ENCODE data around the gene ALDH1L1. TPM values are rescaled to one million over a fixed set of nuclear protein-coding genes. Genes with fewer than 3 reads are reported as not detected.
"Not testable (repeated sequence)": the region's sequence is repeated elsewhere in the genome, so short reads cannot be mapped to it uniquely, and the experiment has no call there.

ALDH1L1 gene
- total RNA-seq, 2 experiments from 2014 or later, result not detected

DNA sequence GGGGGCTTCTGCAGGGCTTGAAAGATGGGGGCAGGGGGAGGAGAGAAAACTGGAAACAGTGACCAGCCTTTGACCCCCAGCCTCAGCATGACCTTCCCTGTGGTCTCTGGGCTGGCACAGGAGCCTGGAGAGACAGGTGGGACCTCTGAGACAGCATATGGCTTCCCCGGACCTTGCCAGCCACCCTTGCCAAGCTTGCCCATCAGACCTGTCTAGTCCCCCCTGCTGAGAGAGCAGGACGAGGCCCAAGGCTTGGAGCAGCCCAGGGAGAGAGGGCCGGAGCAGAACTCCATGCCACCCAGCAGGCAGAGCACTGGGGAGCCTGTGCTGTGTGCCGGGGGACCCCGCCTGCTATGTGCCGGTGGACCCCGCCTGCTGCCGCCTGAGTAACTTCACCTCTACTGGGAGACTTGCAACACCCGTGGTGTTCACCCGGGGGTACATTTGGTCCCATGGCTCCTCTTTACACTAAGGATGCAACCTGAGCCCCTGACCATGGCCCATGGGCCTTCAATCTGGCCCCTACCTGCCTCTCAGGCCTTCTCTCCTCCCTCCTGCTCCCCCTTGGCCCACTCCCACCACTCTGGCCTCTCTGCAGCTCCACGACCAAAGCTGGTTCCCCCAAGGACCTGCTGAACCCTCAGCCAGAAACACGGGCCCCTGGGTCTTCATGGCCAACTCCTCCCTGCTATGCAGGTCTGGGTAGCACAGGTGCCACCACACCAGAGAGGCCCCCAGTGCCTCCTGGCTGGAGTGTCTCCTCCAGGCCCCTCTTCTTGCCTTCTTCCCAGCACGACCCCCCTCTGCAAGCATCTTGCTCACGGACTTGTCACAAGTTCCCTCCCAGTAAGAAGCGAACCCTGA lies 75.4 kb downstream of the ALDH1L1 start:
- DNase-seq, result no peak
- Mint-ChIP-seq H3K27me3 (no peaks in the 10 kb centered on the region), H3K4me3 (no peak overlapping the region), H3K4me1 (no peaks in the 10 kb centered on the region), H3K9me3 (no peaks in the 10 kb centered on the region), H3K27ac (no peak overlapping the region), H3K36me3 (no peaks in the 10 kb centered on the region)

DNA sequence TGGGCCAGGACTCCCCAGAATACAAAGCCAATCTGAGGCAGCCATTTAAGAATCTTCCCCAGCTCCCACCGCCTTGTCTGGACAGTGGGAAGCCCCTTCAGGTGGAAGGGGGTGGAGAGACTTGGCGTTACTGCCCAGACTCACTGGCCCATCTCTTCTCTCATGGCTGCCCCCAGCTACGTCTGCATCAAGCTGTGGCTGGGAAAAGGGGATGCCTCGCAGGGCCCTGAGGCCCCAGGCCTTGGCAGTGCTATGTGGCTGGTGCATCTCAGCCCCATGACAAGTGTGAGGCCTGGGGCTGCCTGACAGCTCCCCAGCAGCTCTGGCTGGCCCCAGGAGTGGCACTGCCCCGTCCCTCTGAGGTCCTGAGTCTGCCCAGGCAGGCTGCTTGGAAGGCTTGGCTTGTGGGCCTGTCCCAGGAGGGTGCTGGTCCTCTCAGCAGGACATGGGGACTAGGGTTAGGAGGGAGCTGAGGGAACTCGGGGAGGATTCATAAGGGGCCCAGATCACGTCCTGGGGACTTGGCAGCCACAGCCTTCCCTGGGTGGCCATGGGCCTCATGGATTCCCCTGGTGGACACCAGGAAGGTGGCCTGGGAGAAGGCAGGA lies 76.3 kb downstream of the ALDH1L1 start:
- Mint-ChIP-seq H3K4me3 (no peak overlapping the region), H3K27me3 (no peaks in the 10 kb centered on the region), H3K4me1 (no peaks in the 10 kb centered on the region), H3K27ac (no peak overlapping the region), H3K9me3 (no peaks in the 10 kb centered on the region), H3K36me3 (no peaks in the 10 kb centered on the region)
- no peak for DNase-seq

DNA sequence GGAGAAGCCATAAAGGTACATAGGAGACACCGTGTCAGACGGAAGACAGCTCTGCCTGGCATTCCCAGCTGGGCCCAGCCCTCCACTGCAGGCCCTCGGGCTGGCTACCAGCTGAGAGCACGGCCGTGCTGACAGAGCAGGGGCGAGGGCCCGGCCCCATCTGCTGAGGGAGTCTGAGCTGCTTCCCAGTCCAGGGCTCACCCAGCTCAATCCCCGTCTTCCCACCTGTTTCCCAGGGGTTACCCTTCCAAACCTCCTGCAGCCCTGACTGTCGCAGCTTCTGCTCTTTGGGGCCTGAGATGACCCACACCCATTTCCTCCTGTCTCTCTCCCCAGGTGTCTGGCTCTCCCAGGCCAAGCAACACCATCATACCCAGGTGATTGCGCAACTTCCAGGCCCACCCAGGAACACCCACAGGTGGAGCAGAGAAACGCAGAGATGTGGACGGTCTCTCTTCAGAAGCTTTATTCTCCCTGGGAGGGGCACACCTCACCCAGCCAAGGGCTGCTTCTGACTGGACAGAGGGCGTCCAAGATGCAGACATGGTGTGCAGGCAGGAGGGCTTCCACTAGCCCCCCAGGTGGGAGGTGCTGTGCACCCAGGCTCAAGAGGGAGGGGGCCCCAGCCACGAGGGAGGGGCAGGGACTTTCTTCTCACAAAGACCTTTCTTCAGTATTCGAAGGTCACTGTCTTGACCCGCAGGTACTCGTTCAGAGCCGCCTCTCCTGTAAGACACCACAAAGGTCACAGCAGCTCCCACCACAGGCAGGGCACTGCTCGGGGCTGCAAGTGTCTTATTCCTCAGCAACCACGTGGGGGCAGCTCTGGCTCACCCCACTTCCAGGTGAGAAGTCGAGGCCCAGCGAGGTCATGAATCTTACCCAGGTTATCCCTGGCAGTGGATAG lies 77.0 kb downstream of the ALDH1L1 start:
- H3K4me1 Mint-ChIP-seq, result no peaks in the 10 kb centered on the region
- H3K36me3 Mint-ChIP-seq, result no peaks in the 10 kb centered on the region
- no peaks in the 10 kb centered on the region for H3K9me3 Mint-ChIP-seq
- H3K27me3 Mint-ChIP-seq, result no peaks in the 10 kb centered on the region
- no peak overlapping the region for H3K4me3 Mint-ChIP-seq
- no peak overlapping the region for H3K27ac Mint-ChIP-seq
- DNase-seq, result no peak

DNA sequence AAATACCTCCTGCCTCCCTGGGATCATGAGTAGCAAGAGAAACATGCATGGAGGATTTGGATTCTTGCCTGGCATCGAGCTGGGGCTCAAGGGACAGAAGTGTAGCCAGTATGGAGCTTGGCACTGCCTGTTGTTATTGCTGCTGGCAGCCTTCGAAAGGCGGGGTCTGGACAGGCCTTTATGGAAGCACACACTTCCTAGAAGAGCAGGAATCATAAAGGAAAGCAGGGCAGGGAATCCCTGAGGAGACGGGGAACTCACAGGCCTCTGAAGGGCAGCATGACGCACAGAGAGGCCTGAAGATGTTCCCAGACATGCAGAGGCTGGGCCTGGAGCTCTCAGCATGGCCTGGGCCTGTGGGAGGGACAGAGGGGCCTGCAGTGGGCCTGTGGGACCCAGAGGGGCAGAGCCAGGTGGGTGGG lies 77.8 kb downstream of the ALDH1L1 start:
- H3K4me1 Mint-ChIP-seq, result no peaks in the 10 kb centered on the region
- DNase-seq, result no peak
- H3K36me3 Mint-ChIP-seq, result no peaks in the 10 kb centered on the region
- no peak overlapping the region for H3K27ac Mint-ChIP-seq
- no peak overlapping the region for H3K4me3 Mint-ChIP-seq
- H3K9me3 Mint-ChIP-seq, result peaks cover under 1% of the 10 kb centered on the region
- no peaks in the 10 kb centered on the region for H3K27me3 Mint-ChIP-seq

DNA sequence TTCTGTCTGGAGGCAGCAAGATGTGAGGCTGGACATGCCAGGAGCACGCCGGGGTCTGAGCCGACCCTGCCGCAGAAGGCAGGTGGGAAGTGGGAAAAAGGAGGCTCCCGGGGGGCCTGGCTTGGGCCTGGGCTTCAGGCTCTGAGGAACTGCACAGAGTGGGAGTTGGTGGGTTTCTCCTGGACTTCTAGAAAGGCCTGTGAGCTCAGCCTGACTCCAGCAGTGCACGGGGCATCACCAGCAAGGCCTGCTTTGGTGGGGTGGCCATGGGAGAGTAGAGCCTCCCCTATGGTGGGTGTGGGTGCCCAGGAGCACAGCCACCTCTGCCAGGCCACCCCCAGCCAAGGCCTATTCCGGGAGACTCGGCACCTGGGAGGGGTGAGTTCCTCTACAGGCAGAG lies 78.4 kb downstream of the ALDH1L1 start:
- Mint-ChIP-seq H3K4me3 (no peak overlapping the region), H3K27me3 (no peaks in the 10 kb centered on the region), H3K27ac (no peak overlapping the region), H3K4me1 (no peaks in the 10 kb centered on the region), H3K36me3 (no peaks in the 10 kb centered on the region), H3K9me3 (peaks cover 3% of the 10 kb centered on the region)
- no peak for DNase-seq

DNA sequence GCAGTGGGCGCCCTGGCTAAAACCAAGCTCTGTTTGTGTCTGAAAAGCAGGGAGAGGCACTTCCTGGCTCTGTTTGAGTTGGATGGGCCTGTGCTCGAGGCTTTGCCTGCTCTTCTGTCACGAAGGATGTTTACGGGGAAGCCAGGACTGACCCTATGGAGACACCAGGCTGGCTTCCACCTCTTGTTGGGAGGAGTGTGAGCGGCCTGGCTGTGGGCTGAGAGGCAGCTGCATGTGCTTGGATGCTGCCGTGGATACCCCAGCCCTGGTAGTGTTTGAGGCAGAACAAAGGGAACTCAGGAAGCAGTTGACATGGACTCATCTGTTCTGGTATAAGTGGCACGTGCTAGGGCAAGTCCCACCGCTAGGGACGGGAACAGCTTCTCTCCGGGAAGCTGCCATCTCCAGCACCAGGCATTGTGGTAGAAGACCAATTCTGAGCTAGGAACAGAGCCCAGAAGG lies 78.8 kb downstream of the ALDH1L1 start:
- no peaks in the 10 kb centered on the region for H3K4me1 Mint-ChIP-seq
- H3K36me3 Mint-ChIP-seq, result no peaks in the 10 kb centered on the region
- H3K27me3 Mint-ChIP-seq, result no peaks in the 10 kb centered on the region
- H3K27ac Mint-ChIP-seq, result no peak overlapping the region
- H3K9me3 Mint-ChIP-seq, result peaks cover 8% of the 10 kb centered on the region
- H3K4me3 Mint-ChIP-seq, result no peak overlapping the region
- DNase-seq, result no peak

DNA sequence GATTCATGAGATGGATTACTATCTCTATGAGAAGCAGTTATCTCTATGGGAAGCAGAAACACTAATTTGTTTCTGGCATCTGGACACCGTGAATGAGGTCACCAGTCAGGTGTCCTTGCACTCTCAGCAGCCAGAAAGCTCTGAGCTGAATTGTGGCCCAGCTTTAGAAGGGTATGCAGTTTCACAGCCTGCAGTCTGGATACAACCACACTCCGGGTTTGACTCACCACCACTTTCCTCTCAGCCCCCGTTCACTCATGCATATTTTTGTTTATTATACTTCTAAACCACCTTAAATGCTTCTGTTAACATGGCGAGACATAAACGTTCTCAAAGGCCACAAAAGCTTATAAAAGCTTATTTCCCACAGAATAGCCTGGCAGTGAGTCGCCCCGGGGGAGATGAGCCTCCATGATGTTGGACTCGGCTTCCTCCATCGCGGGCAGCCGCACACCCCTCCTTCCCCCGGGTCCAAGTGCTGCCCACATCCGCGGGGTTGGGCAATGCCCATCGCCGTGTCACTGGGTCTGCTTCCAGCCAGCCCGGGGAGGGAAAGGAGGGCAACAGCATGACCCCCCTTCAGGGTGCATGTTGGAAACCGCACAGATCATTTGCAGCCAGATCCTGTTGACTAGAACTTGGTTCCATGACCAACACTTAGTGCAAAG lies 79.6 kb downstream of the ALDH1L1 start:
- Mint-ChIP-seq H3K4me3 (no peak overlapping the region), H3K4me1 (no peaks in the 10 kb centered on the region), H3K36me3 (no peaks in the 10 kb centered on the region), H3K27ac (no peak overlapping the region), H3K27me3 (no peaks in the 10 kb centered on the region), H3K9me3 (peaks cover 11% of the 10 kb centered on the region)
- DNase-seq, result no peak

DNA sequence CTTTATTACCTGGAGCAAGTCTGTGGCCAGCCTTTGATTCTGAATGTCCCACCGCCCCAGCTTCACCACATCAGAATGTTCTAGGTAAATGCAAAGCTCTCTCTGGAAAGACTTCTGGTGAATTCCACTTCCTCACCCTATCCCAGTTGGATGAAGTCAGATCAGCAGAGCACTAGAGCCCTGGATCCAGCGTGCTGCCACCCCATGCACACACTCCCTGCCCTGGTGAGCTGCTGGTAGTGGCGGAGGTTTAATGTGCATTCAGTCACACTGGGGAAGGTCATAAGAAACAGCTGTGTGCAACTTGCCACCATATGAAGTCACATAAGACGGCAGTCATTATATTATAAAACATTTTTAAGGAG lies 80.1 kb downstream of the ALDH1L1 start:
- Mint-ChIP-seq H3K9me3 (peaks cover 15% of the 10 kb centered on the region), H3K4me1 (no peaks in the 10 kb centered on the region), H3K4me3 (no peak overlapping the region), H3K27me3 (no peaks in the 10 kb centered on the region), H3K27ac (no peak overlapping the region), H3K36me3 (peaks cover 1% of the 10 kb centered on the region)
- DNase-seq, result no peak

DNA sequence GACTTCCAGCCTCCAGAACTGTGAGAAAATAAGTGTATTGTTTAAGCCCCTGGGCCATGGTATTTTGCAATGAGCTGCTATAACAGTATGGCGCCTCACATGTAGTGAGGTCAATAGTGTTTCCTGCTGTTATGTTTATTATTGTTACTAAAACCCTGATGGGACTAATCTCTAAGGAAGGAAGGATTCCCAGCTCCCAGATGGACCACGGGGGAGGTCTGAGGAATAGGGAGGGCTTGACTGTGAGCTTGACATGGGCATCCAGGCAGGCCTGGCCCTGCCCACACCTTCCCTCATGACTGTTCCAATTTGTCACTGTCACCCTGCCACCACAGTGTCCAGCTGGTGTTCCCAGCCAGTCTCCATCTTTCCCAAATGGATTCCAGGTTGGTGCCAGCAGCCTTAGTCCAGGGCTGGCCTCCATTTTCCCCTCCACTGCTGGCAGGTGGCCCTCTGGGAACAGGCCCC lies 82.0 kb downstream of the ALDH1L1 start:
- no peak overlapping the region for H3K27ac Mint-ChIP-seq
- no peak for DNase-seq
- no peak overlapping the region for H3K4me3 Mint-ChIP-seq
- no peaks in the 10 kb centered on the region for H3K4me1 Mint-ChIP-seq
- H3K27me3 Mint-ChIP-seq, result no peaks in the 10 kb centered on the region
- H3K36me3 Mint-ChIP-seq, result peaks cover 7% of the 10 kb centered on the region
- H3K9me3 Mint-ChIP-seq, result peaks cover 25% of the 10 kb centered on the region

DNA sequence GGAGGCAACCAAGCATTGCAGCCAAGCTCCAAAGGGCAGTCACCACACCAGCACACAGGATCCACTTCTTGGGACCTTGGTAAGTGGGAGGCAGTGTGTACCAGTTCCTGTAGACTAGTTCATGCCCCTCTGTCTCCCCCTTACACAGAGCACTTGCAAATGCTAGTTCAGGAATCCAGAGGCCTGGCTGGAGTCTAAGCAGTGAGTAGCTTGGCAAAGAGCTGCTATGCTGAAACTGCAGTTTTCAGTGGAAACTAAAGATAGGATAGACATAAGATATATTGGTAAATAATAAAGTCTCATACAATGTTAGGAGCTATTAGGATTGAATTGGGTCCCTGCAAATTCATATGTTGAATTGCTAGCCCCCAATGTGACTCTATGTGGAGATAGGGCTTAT lies 82.6 kb downstream of the ALDH1L1 start:
- no peaks in the 10 kb centered on the region for H3K27me3 Mint-ChIP-seq
- H3K4me3 Mint-ChIP-seq, result no peak overlapping the region
- H3K27ac Mint-ChIP-seq, result no peak overlapping the region
- DNase-seq, result no peak
- H3K36me3 Mint-ChIP-seq, result peaks cover 7% of the 10 kb centered on the region
- H3K4me1 Mint-ChIP-seq, result no peaks in the 10 kb centered on the region
- H3K9me3 Mint-ChIP-seq, result peaks cover 25% of the 10 kb centered on the region

DNA sequence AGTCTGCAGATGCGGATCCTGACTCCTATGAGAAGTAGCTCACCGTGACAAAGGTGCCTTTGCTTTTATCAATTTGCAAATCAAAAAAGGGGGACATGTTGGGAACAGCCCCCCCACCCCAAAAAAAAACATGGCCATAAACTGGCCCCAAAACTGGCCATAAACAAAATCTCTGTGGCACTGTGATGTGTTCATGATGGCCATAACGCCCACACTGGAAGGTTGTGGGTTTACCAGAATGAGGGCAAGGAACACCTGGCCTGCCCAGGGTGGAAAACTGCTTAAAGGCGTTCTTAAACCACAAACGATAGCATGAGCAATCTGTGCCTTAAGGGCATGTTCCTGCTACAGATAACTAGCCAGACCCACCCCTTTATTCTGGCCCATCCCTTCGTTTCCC lies 84.1 kb downstream of the ALDH1L1 start:
- H3K36me3 Mint-ChIP-seq, result not testable (repeated sequence)

DNA sequence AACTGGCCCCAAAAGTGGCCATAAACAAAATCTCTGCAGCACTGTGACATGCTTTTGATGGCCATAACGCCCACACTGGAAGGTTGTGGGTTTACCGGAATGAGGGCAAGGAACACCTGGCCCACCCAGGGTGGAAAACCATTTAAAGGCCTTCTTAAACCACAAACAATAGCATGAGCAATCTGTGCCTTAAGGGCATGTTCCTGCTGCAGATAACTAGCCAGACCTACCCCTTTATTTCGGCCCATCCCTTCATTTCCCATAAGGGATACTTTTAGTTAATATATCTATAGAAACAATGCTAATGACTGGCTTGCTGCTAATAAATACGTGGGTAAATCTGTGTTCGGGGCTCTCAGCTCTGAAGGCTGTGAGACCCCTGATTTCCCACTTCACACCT lies 88.3 kb downstream of the ALDH1L1 start:
- H3K4me3 Mint-ChIP-seq, DNase-seq, H3K4me1 Mint-ChIP-seq, H3K27me3 Mint-ChIP-seq, H3K27ac Mint-ChIP-seq: not testable (repeated sequence)
- Mint-ChIP-seq H3K9me3 (peaks cover 28% of the 10 kb centered on the region), H3K36me3 (peaks cover 10% of the 10 kb centered on the region)

More for the DNA sequence above, 84.1 kb downstream of the ALDH1L1 start:
- not testable (repeated sequence) for DNase-seq, H3K4me3 Mint-ChIP-seq, H3K27me3 Mint-ChIP-seq, H3K4me1 Mint-ChIP-seq, H3K27ac Mint-ChIP-seq
- H3K9me3 Mint-ChIP-seq, result peaks cover 30% of the 10 kb centered on the region

DNA sequence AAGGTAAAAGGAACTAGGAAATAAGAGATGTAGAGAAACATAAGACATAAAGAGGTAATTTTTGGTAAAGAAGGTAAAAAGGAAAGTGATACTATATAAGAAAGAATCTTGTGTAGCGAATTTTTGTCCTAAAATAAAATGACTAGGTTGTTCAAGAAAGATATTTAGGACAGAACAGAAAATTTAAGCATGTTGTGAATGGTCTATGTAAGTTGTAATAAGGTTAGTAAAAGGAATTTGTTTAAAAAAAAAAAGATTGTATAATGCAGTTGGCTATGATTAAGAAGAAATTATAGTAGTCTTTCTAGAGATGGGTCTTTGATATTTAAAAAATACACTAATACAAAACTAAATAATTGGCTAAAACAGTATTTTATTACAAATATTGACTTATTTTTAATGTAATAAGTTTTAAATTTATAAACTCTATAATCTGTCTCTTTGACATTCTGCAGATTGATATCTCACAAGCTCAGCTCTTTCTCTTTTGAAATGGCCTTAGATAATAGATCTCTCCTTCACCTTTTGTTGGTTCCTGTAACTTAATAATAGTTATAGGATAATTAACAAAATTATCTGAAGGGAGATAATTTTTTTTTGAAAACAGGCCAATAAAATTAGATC lies 92.7 kb downstream of the ALDH1L1 start:
- H3K27ac Mint-ChIP-seq, result no peak overlapping the region
- peaks cover 19% of the 10 kb centered on the region for H3K36me3 Mint-ChIP-seq
- H3K4me3 Mint-ChIP-seq, result no peak overlapping the region
- peaks cover 22% of the 10 kb centered on the region for H3K4me1 Mint-ChIP-seq
- H3K9me3 Mint-ChIP-seq, result peaks cover 5% of the 10 kb centered on the region
- no peak for DNase-seq
- no peaks in the 10 kb centered on the region for H3K27me3 Mint-ChIP-seq

DNA sequence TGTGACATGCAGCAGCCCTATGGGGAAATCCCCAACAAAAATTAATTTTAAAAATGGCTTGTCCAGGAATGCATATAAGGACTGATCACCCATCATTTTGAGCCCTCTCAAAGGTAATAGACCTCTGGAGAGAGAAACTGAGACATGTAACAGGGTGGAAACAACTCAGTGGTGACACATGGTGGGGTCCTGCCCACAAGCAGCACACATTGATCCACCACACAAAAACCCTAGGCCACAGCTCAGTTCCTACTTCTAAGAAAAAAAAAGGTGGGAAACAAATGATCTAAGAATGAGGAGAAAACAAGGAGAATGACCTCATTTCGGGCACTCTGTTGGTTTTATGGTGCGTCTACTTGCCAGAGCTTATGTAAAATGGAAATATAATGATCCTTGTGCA lies 94.5 kb downstream of the ALDH1L1 start:
- H3K9me3 Mint-ChIP-seq, result peaks cover 2% of the 10 kb centered on the region
- H3K36me3 Mint-ChIP-seq, result peaks cover 20% of the 10 kb centered on the region
- H3K27me3 Mint-ChIP-seq, result no peaks in the 10 kb centered on the region
- peak overlapping the region; percentile 35 for H3K4me3 Mint-ChIP-seq
- peaks cover 22% of the 10 kb centered on the region for H3K4me1 Mint-ChIP-seq
- DNase-seq, result peak; percentile 56
- H3K27ac Mint-ChIP-seq, result peak overlapping the region; percentile 87
